Smooth muscle cell (in vitro differentiated cells): ENCODE data around the gene ALX4. TPM values are rescaled to one million over a fixed set of nuclear protein-coding genes. Genes with fewer than 3 reads are reported as not detected.

Experiments
- DNase-seq: peaks from one replicate; lab custom pipeline; 2025; ENCODE audit not compliant: unreplicated experiment; lab: John Stamatoyannopoulos, UW
- H2AFZ ChIP-seq: fragments of 200-600 bp; sonication (generic); 2 replicates; pipeline ENCODE4 v1.6.0; 2016; ENCODE audit warnings: antibody characterized with exemption, low read depth, mild to moderate bottlenecking
- H3F3A ChIP-seq: fragments of 200-600 bp; sonication (generic); 2 replicates; pipeline ENCODE4 v1.6.0; 2017; ENCODE audit warnings: antibody characterized with exemption, low read depth
- H3K27ac ChIP-seq: fragments of 200-600 bp; sonication (generic); 2 replicates; pipeline ENCODE4 v1.5.1; 2016; ENCODE audit warnings: low read depth, mild to moderate bottlenecking
- H3K27me3 ChIP-seq: fragments of 200-600 bp; sonication (generic); 2 replicates; pipeline ENCODE4 v1.6.1; 2016; ENCODE audit warnings: low read depth, mild to moderate bottlenecking
- H3K36me3 ChIP-seq: fragments of 200-600 bp; sonication (generic); 2 replicates; pipeline ENCODE4 v1.5.1; 2016; ENCODE audit warnings: low read depth
- H3K4me1 ChIP-seq: fragments of 200-600 bp; sonication (generic); 2 replicates; pipeline ENCODE4 v1.5.1; 2016; ENCODE audit warnings: low read depth
- H3K4me2 ChIP-seq: fragments of 200-600 bp; sonication (generic); 2 replicates; pipeline ENCODE4 v1.6.0; 2016; ENCODE audit warnings: mild to moderate bottlenecking
- H3K4me3 ChIP-seq: fragments of 200-600 bp; sonication (generic); 2 replicates; pipeline ENCODE4 v1.5.1; 2016; ENCODE audit warnings: mild to moderate bottlenecking
- H3K79me2 ChIP-seq: fragments of 200-600 bp; sonication (generic); 2 replicates; pipeline ENCODE4 v1.6.0; 2016; ENCODE audit warnings: low read depth, mild to moderate bottlenecking
- H3K9ac ChIP-seq: fragments of 200-600 bp; sonication (generic); 2 replicates; pipeline ENCODE4 v1.6.0; 2016; ENCODE audit warnings: low read depth
- H3K9me3 ChIP-seq: fragments of 200-600 bp; sonication (generic); replicated peaks from 2 replicates; pipeline ENCODE4 v1.5.1; 2016; ENCODE audit warnings: low read depth
- H4K20me1 ChIP-seq: fragments of 200-600 bp; sonication (generic); 2 replicates; pipeline ENCODE4 v1.6.0; 2016; ENCODE audit warnings: low read depth
- CTCF ChIP-seq: fragments of 200-600 bp; sonication (generic); IDR thresholded peaks from 2 replicates; pipeline ENCODE4 v1.5.1; 2017; ENCODE audit warnings: borderline replicate concordance, mild to moderate bottlenecking, antibody characterized with exemption; ENCODE audit not compliant: insufficient read depth, poor library complexity, severe bottlenecking
- WGBS: methylation state at CpG from one replicate; pipeline ENCODE4 v1.1.7; 2016; ENCODE audit warnings: low lambda C conversion rate; 5-methylcytosine and 5-hydroxymethylcytosine counted together
- polyA plus RNA-seq: library from polyadenylated mRNA; unstranded; fragments of >200 nt; fragmentation: Nextera tagmentation; extraction: Ambion mirVana; gene quantifications from 2 replicates; pipeline ENCODE4 v1.2.1, GENCODE V29; 2016
- total RNA-seq: library from RNA; depleted of rRNA; stranded (reverse); fragments of >200 nt; gene quantifications from 2 replicates; pipeline ENCODE4 v1.2.3, GENCODE V29; 2014

Gene ALX4
- total and polyA plus RNA-seq, 2 experiments from 2014 or later, result not detected

- TF ChIP-seq CTCF, result no peak
- no peak overlapping the region for H3K9ac ChIP-seq
- H3K36me3 ChIP-seq, result no peaks in the 10 kb centered on the region
- H3K4me3 ChIP-seq, result no peak overlapping the region
- no peaks in the 10 kb centered on the region for H4K20me1 ChIP-seq
- no peaks in the 10 kb centered on the region for H3K79me2 ChIP-seq
- H3K27me3 ChIP-seq, result peaks cover 45% of the 10 kb centered on the region
- H3K4me2 ChIP-seq, result no peak overlapping the region
- H3F3A ChIP-seq, result no peaks in the 10 kb centered on the region
- WGBS, result 47% methylated on average over 11 of the region's 11 CpGs
- no peak for DNase-seq
- no peaks in the 10 kb centered on the region for H3K9me3 ChIP-seq
- H3K4me1 ChIP-seq, result peaks cover 17% of the 10 kb centered on the region
- no peak overlapping the region for H2AFZ ChIP-seq
- no peak overlapping the region for H3K27ac ChIP-seq
These were observed 28.1 kb upstream of the ALX4 start for GRCh38 chr11:44338026-44338425.

- no peak for DNase-seq
- WGBS, result 75% methylated on average over 6 of the region's 6 CpGs
- Histone ChIP-seq H3K4me1 (peaks cover 17% of the 10 kb centered on the region), H3K4me2 (no peak overlapping the region), H3K27me3 (peaks cover 50% of the 10 kb centered on the region), H3K36me3 (no peaks in the 10 kb centered on the region), H4K20me1 (no peaks in the 10 kb centered on the region), H3K4me3 (no peak overlapping the region), H2AFZ (no peak overlapping the region), H3F3A (no peaks in the 10 kb centered on the region), H3K9me3 (no peaks in the 10 kb centered on the region), H3K79me2 (no peaks in the 10 kb centered on the region), H3K9ac (no peak overlapping the region), H3K27ac (no peak overlapping the region)
- no peak for TF ChIP-seq CTCF
These were observed 26.0 kb upstream of the ALX4 start for GRCh38 chr11:44335919-44336318.

- DNase-seq, result no peak
- peaks cover 57% of the 10 kb centered on the region for H3K27me3 ChIP-seq
- 26% methylated on average over 12 of the region's 12 CpGs for WGBS
These were observed 25.3 kb upstream of the ALX4 start for GRCh38 chr11:44335052-44335760.

More at GRCh38 chr11:44335052-44335760, 25.3 kb upstream of the ALX4 start:
- Histone ChIP-seq H2AFZ (no peak overlapping the region), H3K4me2 (peak overlapping the region; percentile 72), H3K36me3 (no peaks in the 10 kb centered on the region), H3K27ac (no peak overlapping the region), H3K9ac (no peak overlapping the region), H3K4me3 (peak overlapping the region; percentile 27), H4K20me1 (no peaks in the 10 kb centered on the region), H3K9me3 (no peaks in the 10 kb centered on the region), H3K4me1 (peaks cover 17% of the 10 kb centered on the region), H3F3A (no peaks in the 10 kb centered on the region), H3K79me2 (no peaks in the 10 kb centered on the region)
- no peak for TF ChIP-seq CTCF
